Measurements from ENCODE around the gene NOP14.

GRCh38 chr4:2949782-2950125, 13.5 kb downstream of the NOP14 start:
- no peak for TF ChIP-seq CTCF (IDR thresholded peaks at IDR 0.05; ENCODE audit: extremely low read depth in 1 of 2, insufficient read depth in 1 of 2, low read depth in 1 of 2, low read length in 2 of 2)
- TF ChIP-seq EZH2 (IDR thresholded peaks at IDR 0.05; ENCODE audit: borderline replicate concordance, low read depth, low read length, severe bottlenecking), result no peak

Measured in endothelial cell of umbilical vein (primary cell).